GM12872 (cell line): Measurements from ENCODE around the gene KLHL10.

ENCODE experiments used
- TF ChIP-seq, protein P1 (sequence below): IDR thresholded peaks from 3 replicates; pipeline ENCODE4 v1.5.1; 2011; ENCODE audit warnings: low read depth, mild to moderate bottlenecking, low read length, moderate library complexity; ENCODE audit not compliant: insufficient read depth

The KLHL10 gene

DNA sequence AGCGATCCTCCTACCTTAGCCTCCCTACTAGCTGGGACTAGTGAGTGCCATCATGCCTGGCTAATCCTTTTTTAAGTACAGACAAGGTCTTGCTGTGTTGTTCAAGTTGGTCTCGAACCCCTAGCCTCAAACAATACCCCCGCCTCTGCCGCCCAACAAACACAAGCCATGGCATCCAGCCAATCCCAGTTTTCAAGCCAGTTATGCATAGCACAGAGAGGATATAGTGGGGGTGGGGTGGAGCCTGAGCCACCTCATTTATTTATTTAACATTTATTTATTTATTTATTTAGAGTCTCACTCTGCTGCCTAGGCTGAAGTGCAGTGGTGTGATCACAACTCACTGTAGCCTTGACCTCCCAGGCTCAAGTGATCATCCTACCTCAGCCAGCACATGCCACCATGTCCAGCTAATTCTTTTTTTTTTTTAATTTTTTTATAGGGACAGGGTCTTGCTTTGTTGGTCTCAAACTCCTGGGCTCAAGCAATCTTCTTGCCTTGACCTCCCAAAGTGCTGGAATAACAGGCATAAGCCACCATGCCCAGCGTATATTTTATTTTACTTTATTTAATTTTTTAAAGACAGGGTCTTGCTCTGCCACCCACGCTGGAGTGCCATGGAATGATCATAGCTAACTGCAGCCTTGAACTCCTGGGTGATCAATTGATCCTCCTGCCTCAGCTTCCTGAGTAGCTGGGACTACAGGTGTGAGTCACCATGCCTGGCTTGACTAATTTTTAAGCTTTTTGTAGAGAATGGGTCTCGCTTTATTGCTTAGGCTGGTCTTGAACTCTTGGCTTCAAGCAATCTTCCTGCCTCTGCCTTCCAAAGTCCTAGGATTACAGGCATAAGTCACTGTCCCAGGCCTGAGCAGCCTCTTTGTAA is 53.8 kb downstream of the KLHL10 start:
- TF ChIP-seq, protein P1, sequence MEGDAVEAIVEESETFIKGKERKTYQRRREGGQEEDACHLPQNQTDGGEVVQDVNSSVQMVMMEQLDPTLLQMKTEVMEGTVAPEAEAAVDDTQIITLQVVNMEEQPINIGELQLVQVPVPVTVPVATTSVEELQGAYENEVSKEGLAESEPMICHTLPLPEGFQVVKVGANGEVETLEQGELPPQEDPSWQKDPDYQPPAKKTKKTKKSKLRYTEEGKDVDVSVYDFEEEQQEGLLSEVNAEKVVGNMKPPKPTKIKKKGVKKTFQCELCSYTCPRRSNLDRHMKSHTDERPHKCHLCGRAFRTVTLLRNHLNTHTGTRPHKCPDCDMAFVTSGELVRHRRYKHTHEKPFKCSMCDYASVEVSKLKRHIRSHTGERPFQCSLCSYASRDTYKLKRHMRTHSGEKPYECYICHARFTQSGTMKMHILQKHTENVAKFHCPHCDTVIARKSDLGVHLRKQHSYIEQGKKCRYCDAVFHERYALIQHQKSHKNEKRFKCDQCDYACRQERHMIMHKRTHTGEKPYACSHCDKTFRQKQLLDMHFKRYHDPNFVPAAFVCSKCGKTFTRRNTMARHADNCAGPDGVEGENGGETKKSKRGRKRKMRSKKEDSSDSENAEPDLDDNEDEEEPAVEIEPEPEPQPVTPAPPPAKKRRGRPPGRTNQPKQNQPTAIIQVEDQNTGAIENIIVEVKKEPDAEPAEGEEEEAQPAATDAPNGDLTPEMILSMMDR: no peak

DNA sequence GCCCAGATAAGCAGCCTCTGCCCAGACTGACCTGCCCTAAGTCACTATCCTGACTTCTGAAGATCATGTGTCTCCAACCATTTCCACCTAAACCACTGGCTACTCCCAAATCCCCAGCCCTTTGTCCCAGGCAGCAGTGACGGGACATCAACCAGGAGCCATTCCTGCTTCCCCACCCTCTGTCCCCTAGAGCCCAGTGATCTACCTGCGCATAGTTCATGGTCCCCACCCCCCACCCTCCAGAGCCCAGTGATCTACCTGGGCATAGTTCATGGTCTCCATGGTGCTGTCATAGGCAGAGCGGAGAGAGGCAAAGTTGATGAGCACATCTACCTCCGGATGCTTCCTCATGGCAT is 54.4 kb downstream of the KLHL10 start:
- TF ChIP-seq, protein P1: no peak

DNA sequence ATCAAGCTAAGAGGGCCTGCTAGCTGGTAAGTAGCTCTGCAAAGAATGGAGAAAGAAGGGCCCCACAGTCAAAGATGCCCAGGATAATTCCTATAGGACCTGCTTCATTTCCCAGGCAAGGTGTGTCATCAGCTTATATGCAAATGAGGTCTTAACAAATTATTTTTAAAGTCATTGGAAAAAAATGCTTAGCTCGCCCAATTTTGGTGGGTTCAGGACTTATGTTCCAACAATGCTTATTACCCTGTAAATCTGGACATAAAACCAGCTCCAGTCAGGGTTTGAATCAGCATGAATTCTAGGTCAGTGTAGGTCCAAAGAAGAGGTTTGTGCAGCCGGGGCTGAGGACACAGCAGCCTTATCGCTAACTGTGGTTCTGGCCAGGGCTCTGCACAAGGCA is 55.8 kb downstream of the KLHL10 start:
- TF ChIP-seq, protein P1: no peak

DNA sequence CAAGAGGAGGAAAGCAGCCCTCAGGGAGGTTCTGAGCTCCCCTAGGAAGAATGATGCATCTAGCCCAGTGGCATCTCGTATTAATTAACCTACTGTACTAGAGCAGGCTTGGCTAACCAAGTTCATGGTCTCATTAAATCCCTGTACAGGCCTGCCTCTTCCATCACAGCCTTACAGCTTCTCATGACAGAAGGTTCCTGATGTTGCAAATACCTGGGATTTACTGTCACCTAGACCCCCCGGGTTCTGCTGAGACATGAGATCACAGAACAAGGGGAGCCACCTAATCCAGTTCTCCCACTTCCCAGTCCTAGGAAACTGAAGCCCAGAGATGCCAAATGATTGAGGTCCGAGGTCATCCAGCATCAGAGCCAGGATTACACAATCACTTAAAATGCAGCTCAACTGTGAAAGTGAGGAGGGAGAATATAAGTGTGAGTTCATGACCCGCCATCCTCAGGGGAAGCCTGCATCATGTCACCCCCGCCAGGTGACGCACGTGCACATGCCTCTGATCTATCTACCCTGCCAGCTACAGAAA is 57.2 kb downstream of the KLHL10 start:
- TF ChIP-seq, protein P1: no peak

DNA sequence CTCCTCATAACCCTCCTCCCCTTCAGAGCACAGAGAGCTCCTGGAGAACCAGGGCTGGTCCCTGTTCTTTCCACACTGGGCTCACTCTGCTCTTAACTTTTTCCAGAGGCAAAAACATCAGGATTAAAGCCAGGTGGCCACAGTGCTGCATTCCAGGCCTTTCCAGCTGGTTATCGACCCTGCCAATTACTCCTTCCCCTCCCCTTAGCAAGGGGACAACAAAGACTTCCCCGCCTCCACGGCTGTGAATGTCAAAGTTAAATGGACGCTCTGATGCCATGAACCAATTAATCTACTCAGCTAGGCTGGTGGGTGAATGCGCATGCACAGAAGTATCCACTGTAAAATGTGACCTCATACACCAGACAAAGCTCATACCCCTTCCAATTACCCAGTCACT is 58.0 kb downstream of the KLHL10 start:
- TF ChIP-seq, protein P1: no peak

DNA sequence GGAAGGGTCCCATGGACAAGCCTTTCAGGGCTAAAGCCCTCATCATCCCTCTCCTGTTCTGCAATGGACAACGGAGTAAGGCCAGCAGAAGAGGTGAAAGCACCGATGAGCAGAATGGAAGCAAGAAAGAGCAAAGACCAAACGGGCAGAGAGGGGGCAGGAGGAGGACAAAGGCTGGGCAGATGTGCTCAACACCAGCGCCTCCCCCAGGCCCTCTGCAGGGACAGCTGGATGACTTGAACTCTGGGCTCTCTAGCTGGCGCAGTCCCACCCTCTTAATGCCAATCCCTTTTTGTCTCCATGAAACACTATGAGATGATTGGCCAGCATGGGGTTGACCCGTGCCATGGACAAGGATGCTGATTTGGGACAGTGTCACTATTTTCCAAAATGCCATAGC is 59.1 kb downstream of the KLHL10 start:
- TF ChIP-seq, protein P1: 0 out of 3 replicates have a peak, but pooled peaks have one; percentile 12
